CD8-positive, alpha-beta memory T cell (primary cell): Measurements from ENCODE around the gene KRT86. TPM values are rescaled to one million over a fixed set of nuclear protein-coding genes. Genes with fewer than 3 reads are reported as not detected.
"Not testable (repeated sequence)": the region's sequence is repeated elsewhere in the genome, so short reads cannot be mapped to it uniquely, and the experiment has no call there.

Experiments
- CTCF ChIA-PET: fragments of 350-600 bp; sonication (Branson Sonifier 250); formaldehyde crosslinking; loops from one replicate; lab custom pipeline; 2021; ENCODE audit warnings: antibody characterized with exemption; lab: Charles Lee
- POLR2A ChIA-PET: fragments of 350-600 bp; sonication (Branson Sonifier 250); formaldehyde crosslinking; loops from one replicate; lab custom pipeline; 2021; ENCODE audit warnings: antibody characterized with exemption; lab: Charles Lee
- DNase-seq, 5 donors: peaks; one replicate each; pipeline versions ENCODE4 v3.0.0 to v3.0.0-alpha.2; 2020 to 2022; ENCODE audit warnings: mixed read lengths in 1 of 5
- H3K27ac ChIP-seq: one replicate; pipeline ENCODE4 v1.7.0; 2013; ENCODE audit warnings: low read depth, mild to moderate bottlenecking, low read length, moderate library complexity
- H3K27me3 ChIP-seq: 2 replicates; pipeline ENCODE4 v1.7.0; 2013; ENCODE audit warnings: low read length, mild to moderate bottlenecking; ENCODE audit not compliant: insufficient read depth, poor library complexity, severe bottlenecking
- H3K36me3 ChIP-seq: 2 replicates; pipeline ENCODE4 v1.7.0; 2013; ENCODE audit warnings: mild to moderate bottlenecking, low read length, moderate library complexity; ENCODE audit not compliant: insufficient read depth
- H3K4me1 ChIP-seq: 2 replicates; pipeline ENCODE4 v1.7.0; 2013; ENCODE audit warnings: mild to moderate bottlenecking, low read length, moderate library complexity; ENCODE audit not compliant: insufficient read depth
- H3K4me3 ChIP-seq: 2 replicates; pipeline ENCODE4 v1.7.0; 2013; ENCODE audit warnings: mild to moderate bottlenecking, low read length
- H3K9me3 ChIP-seq: 2 replicates; pipeline ENCODE4 v1.7.0; 2013; ENCODE audit warnings: mild to moderate bottlenecking, low read length
- H3K27ac Mint-ChIP-seq, 8 donors: one replicate each; pipeline ENCODE4 v1.8.0; 2020 to 2021; ENCODE audit warnings: mixed read lengths in 8 of 8, mild to moderate bottlenecking in 6 of 8, inconsistent platforms in 3 of 8, moderate library complexity in 3 of 8
- H3K27me3 Mint-ChIP-seq, 2 donors: one replicate each; pipeline ENCODE4 v1.8.0; 2020 to 2021; ENCODE audit warnings: mixed read lengths in 2 of 2, mild to moderate bottlenecking in 1 of 2, moderate library complexity in 1 of 2
- H3K36me3 Mint-ChIP-seq, 3 donors: one replicate each; pipeline ENCODE4 v1.8.0; 2020 to 2021; ENCODE audit warnings: mixed read lengths in 3 of 3, inconsistent platforms in 1 of 3, mild to moderate bottlenecking in 1 of 3
- H3K4me1 Mint-ChIP-seq, 3 donors: one replicate each; pipeline ENCODE4 v1.8.0; 2020 to 2021; ENCODE audit warnings: mixed read lengths in 3 of 3, inconsistent platforms in 1 of 3, mild to moderate bottlenecking in 1 of 3
- H3K4me3 Mint-ChIP-seq, 7 donors: one replicate each; pipeline ENCODE4 v1.8.0; 2020 to 2021; ENCODE audit warnings: mixed read lengths in 7 of 7, mild to moderate bottlenecking in 6 of 7, moderate library complexity in 4 of 7, inconsistent platforms in 2 of 7
- H3K9me3 Mint-ChIP-seq, 5 donors: one replicate each; pipeline ENCODE4 v1.8.0; 2020 to 2022; ENCODE audit warnings: mixed read lengths in 5 of 5, mild to moderate bottlenecking in 3 of 5, moderate library complexity in 2 of 5, inconsistent platforms in 1 of 5
- polyA plus RNA-seq: library from polyadenylated mRNA; unstranded; fragments of 300-500 nt; fragmentation: Illumina TruSeq; gene quantifications from one replicate; pipeline ENCODE4 v1.2.3, GENCODE V29; 2021
- total RNA-seq, 2 experiments: library from RNA; stranded (reverse); gene quantifications; one replicate each; pipeline ENCODE4 v1.2.3, GENCODE V29; 2021

Gene KRT86
- total and polyA plus RNA-seq, 3 experiments from 2014 or later: 0.31 TPM; not detected in 2

DNA sequence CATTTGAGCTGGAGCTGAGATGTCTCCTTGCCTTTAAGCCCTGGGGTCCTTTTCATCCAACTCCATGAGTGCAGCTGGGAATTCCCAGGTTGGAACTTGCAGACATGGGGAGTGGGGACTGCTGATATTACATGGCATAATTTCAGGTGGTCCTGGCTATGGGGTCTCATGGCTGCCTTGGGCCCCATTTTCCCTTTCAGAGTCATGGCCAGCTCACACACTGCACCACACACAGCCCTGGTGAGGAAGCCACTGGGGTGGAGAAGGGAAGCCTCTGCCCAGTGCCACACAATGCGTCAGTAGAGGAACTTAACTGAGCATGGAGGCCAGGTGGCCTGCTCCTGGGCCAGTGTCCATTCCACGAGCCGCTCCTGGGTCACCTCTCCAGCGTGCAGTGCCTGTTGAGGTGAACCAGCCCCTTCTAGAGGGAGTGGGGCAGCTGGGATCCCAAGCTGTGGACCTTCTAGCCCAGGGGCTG lies 17.3 kb upstream of the KRT86 start:
- Histone ChIP-seq H3K36me3 (no peaks in the 10 kb centered on the region), H3K4me3 (no peak overlapping the region), H3K4me1 (no peaks in the 10 kb centered on the region), H3K9me3 (no peaks in the 10 kb centered on the region), H3K27ac (no peak overlapping the region), H3K27me3 (no peaks in the 10 kb centered on the region)
- peaks cover 2 to 14% (median 9%) of the 10 kb centered on the region in 3 donors for H3K4me1 Mint-ChIP-seq
- POLR2A ChIA-PET: no interaction called here
- DNase-seq: no peak
- no peak overlapping the region for H3K4me3 Mint-ChIP-seq
- H3K36me3 Mint-ChIP-seq: no peaks in the 10 kb centered on the region
- CTCF ChIA-PET: interaction anchor here (1.0 kb wide), 1 partner anchor 22 kb away, joined by 4 read pairs; no protein-coding TSS in a partner anchor
- H3K9me3 Mint-ChIP-seq: no peaks in the 10 kb centered on the region
- no peak overlapping the region for H3K27ac Mint-ChIP-seq
- H3K27me3 Mint-ChIP-seq: peaks cover 39 to 64% of the 10 kb centered on the region in 2 donors

DNA sequence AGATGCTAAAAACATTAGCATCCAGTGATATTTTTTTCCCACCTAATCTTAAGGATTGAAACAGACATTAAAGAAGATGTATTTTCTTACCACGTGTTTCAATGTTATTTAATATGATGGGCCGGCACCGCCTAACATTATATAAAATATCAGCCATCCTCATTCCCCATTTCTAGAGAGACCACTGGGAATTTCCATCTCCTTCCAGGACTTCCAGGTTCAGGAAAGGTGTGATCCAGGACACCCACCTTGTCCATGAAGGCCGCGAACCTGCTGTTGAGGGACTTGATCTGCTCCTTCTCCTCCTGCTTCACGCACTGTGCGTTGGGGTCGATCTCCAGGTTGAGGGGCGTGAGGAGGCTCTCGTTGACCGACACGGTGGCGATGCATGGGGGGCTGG lies 16.5 kb upstream of the KRT86 start:
- POLR2A ChIA-PET, H3K36me3 Mint-ChIP-seq, H3K9me3 ChIP-seq, H3K27ac ChIP-seq, DNase-seq, H3K4me3 ChIP-seq, H3K9me3 Mint-ChIP-seq, H3K36me3 ChIP-seq, H3K27me3 ChIP-seq, H3K4me1 ChIP-seq, H3K27ac Mint-ChIP-seq, H3K4me3 Mint-ChIP-seq: not testable (repeated sequence)
- H3K27me3 Mint-ChIP-seq: peaks cover 35 to 68% of the 10 kb centered on the region in 2 donors
- CTCF ChIA-PET: interaction anchor here (3.2 kb wide), 1 partner anchor 21 kb away, joined by 11 read pairs; no protein-coding TSS in a partner anchor
- H3K4me1 Mint-ChIP-seq: peaks cover 2 to 14% (median 8%) of the 10 kb centered on the region in 3 donors

DNA sequence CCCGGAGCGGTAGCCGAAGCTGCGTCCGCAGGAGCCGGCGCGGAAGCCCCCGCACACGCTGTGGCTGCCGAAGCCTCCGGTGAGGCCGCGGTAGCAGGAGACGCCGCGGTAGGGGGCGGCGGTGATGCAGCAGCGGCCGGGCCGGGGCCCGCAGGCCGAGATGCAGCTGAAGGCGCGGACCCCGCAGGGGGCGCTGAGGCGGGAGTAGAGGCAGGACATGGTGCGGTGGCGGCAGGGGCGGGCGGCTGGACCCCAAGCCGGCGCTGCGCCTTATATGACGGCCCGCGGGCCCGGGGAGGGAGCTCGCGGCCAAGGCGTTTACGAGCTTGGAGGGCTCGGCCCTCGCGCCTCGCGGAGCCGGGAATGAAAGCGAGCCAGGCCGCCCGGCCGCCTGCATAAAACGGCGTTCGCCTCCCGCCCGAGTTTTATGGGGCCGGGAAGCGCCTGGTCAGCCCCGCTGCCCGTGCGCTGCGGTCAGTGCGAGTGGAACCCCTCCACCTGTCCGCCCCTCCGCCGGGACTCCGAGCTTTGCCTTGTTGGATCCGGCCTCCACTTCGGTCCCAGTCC lies 16.0 kb upstream of the KRT86 start:
- H3K27ac ChIP-seq: no peak overlapping the region
- H3K4me1 Mint-ChIP-seq: peaks cover 2 to 14% (median 8%) of the 10 kb centered on the region in 3 donors
- H3K4me1 ChIP-seq: no peaks in the 10 kb centered on the region
- ChIA-PET CTCF (interaction anchor here (3.2 kb wide), 1 partner anchor 21 kb away, joined by 11 read pairs; no protein-coding TSS in a partner anchor), POLR2A (no interaction called here)
- H3K36me3 Mint-ChIP-seq: no peaks in the 10 kb centered on the region
- H3K4me3 ChIP-seq: no peak overlapping the region
- no peaks in the 10 kb centered on the region for H3K27me3 ChIP-seq
- peaks cover 35 to 68% of the 10 kb centered on the region in 2 donors for H3K27me3 Mint-ChIP-seq
- no peaks in the 10 kb centered on the region for H3K9me3 Mint-ChIP-seq
- no peak overlapping the region for H3K4me3 Mint-ChIP-seq
- H3K27ac Mint-ChIP-seq: no peak overlapping the region
- no peak for DNase-seq
- no peaks in the 10 kb centered on the region for H3K36me3 ChIP-seq
- no peaks in the 10 kb centered on the region for H3K9me3 ChIP-seq

DNA sequence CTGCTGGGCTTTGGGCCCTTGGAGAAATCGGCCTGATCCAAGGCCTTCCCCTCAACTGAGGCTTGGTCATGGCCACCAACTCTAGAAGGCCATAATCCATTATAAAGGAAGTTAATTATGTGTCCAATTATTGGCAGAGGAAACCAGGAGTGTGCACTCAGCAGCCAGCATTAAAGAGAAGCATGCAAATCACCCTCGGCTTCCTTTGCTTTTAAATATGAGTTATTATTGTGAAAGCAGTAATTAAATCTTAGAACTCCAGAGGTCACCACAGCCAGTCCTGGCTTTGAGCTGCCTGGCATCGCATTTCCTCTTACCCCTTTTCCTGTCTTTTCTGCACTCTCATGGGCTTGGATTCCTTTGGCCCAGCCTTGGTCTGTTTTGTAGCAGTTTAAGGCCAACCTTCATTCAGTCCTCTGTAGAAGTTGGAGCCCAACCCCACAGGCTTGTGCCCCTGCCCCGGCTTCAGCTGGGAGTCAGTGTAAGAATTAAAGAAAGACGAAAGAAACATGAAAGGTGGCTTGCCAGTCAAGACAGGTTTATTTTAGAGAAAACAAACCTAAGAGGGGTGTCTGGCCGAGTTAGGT lies 14.7 kb upstream of the KRT86 start:
- Mint-ChIP-seq H3K4me1 (peaks cover 2 to 14% (median 8%) of the 10 kb centered on the region in 3 donors), H3K4me3 (no peak overlapping the region), H3K9me3 (no peaks in the 10 kb centered on the region), H3K36me3 (no peaks in the 10 kb centered on the region), H3K27ac (peak overlapping the region in 1 of 8 donors; percentile 57), H3K27me3 (peaks cover 29 to 65% of the 10 kb centered on the region in 2 donors)
- H3K4me1 ChIP-seq: no peaks in the 10 kb centered on the region
- POLR2A ChIA-PET: no interaction called here
- CTCF ChIA-PET: interaction anchor here (1.6 to 3.2 kb wide), 2 partner anchors 12 to 19 kb away, joined by 3 to 11 read pairs; no protein-coding TSS in a partner anchor
- H3K27me3 ChIP-seq: no peaks in the 10 kb centered on the region
- DNase-seq: no peak
- H3K9me3 ChIP-seq: no peaks in the 10 kb centered on the region
- no peak overlapping the region for H3K4me3 ChIP-seq
- H3K27ac ChIP-seq: no peak overlapping the region
- H3K36me3 ChIP-seq: no peaks in the 10 kb centered on the region

DNA sequence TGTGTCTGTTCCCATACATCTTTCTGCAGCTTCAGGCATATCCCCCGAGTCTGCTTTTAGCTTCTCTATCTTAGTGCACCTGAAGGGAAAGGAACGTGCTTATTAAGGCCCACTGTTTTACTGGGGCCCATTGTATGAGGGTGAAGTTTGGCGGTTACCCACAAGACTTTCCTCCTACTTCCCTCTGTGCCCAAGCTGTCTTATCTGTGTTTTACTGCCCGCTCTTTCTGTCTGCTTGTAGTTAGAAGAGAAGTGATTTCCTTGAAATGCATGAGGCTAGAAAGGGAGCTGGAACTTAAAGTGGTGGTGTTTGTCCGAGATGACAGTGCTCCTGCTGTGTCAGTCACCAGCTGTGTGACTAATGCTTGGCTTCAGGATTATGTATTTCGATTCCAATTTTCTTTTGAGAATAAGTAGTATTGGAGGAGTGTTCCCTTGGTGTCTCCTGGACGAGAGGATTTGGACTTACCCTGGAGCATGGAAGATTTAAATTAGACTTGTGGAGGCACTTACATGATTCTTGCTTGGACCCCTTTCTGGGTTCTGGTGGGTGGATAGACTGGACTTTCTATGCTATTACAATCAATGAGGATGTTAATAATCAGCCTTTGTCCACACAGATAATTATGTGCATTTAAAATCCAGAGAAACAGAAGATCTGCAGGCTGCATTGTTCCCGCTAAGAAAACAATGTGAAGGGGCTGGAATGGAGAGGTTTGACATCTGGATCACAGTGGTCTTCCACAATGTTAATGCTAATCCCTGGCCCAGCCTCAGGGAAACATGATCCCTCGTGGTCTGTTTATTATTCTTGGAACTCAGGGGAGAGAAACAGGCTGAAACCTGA lies 13.9 kb upstream of the KRT86 start:
- DNase-seq: no peak
- Mint-ChIP-seq H3K4me3 (no peak overlapping the region), H3K9me3 (no peaks in the 10 kb centered on the region), H3K27ac (no peak overlapping the region), H3K27me3 (peaks cover 23 to 56% of the 10 kb centered on the region in 2 donors), H3K36me3 (no peaks in the 10 kb centered on the region), H3K4me1 (peaks cover 2 to 14% (median 8%) of the 10 kb centered on the region in 3 donors)
- ChIA-PET CTCF (interaction anchor here (1.6 to 3.2 kb wide), 2 partner anchors 11 to 18 kb away, joined by 3 to 11 read pairs; no protein-coding TSS in a partner anchor), POLR2A (no interaction called here)
- no peak overlapping the region for H3K4me3 ChIP-seq
- no peaks in the 10 kb centered on the region for H3K4me1 ChIP-seq
- H3K27ac ChIP-seq: no peak overlapping the region
- no peaks in the 10 kb centered on the region for H3K36me3 ChIP-seq
- H3K9me3 ChIP-seq: no peaks in the 10 kb centered on the region
- no peaks in the 10 kb centered on the region for H3K27me3 ChIP-seq

DNA sequence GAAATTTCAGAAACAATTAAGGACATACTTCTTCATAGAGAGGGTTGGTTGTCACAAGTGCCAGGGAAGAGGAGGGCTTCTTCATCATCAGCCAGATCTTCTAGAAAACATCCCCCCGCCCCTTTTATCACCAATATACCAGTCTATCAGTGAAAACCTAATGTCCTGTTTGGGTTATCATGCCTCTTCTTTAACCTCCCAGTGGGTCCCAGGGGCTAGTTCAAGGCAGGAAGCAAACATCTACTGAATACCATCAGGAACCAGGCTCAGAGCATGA lies 13.3 kb upstream of the KRT86 start:
- POLR2A ChIA-PET: no interaction called here

DNA sequence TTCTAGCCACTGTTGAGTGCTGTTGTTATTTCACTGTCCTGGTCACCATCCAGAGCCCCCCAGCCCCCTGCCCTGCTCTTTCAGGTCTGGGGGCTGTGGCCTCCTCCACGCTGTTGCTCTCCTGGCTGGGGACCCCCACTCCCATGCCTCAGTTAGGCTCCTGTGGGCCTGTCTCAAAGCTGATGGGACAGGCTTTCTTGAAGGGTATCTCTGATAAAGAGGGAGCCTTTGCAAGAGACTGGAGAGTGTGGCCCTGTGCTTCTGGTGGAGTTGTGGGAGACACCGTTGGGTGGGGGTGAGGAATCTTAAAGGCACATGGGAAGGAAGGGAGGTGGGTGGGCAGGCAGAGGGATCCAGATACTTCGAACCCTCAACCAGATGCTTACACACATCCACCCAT lies 12.2 kb upstream of the KRT86 start:
- H3K9me3 Mint-ChIP-seq: no peaks in the 10 kb centered on the region
- H3K27me3 ChIP-seq: no peaks in the 10 kb centered on the region
- no peaks in the 10 kb centered on the region for H3K9me3 ChIP-seq
- H3K4me1 Mint-ChIP-seq: peaks cover 2 to 14% (median 8%) of the 10 kb centered on the region in 3 donors
- H3K36me3 Mint-ChIP-seq: no peaks in the 10 kb centered on the region
- H3K36me3 ChIP-seq: no peaks in the 10 kb centered on the region
- DNase-seq: no peak
- ChIA-PET POLR2A (no interaction called here), CTCF (interaction anchor here (1.8 kb wide), 1 partner anchor 17 kb away, joined by 7 read pairs; no protein-coding TSS in a partner anchor)
- no peak overlapping the region for H3K27ac ChIP-seq
- H3K4me1 ChIP-seq: no peaks in the 10 kb centered on the region
- no peak overlapping the region for H3K4me3 ChIP-seq
- no peak overlapping the region for H3K4me3 Mint-ChIP-seq
- H3K27me3 Mint-ChIP-seq: peaks cover 13 to 49% of the 10 kb centered on the region in 2 donors
- no peak overlapping the region for H3K27ac Mint-ChIP-seq

More for the DNA sequence above, 13.3 kb upstream of the KRT86 start:
- H3K27me3 Mint-ChIP-seq: peaks cover 19 to 51% of the 10 kb centered on the region in 2 donors
- Histone ChIP-seq H3K4me1 (no peaks in the 10 kb centered on the region), H3K9me3 (no peaks in the 10 kb centered on the region), H3K4me3 (no peak overlapping the region), H3K27ac (no peak overlapping the region), H3K27me3 (no peaks in the 10 kb centered on the region), H3K36me3 (no peaks in the 10 kb centered on the region)
- H3K27ac Mint-ChIP-seq: no peak overlapping the region
- CTCF ChIA-PET: interaction anchor here (3.2 kb wide), 1 partner anchor 18 kb away, joined by 11 read pairs; no protein-coding TSS in a partner anchor
- peaks cover 2 to 14% (median 8%) of the 10 kb centered on the region in 3 donors for H3K4me1 Mint-ChIP-seq
- no peak for DNase-seq
- H3K9me3 Mint-ChIP-seq: no peaks in the 10 kb centered on the region
- no peak overlapping the region for H3K4me3 Mint-ChIP-seq
- no peaks in the 10 kb centered on the region for H3K36me3 Mint-ChIP-seq
